DND-41 (cell line): ENCODE results near the gene MAD2L1.

Experiments
- CTCF ChIP-seq: IDR thresholded peaks from 2 replicates; pipeline ENCODE4 v1.5.1; 2012; ENCODE audit warnings: borderline replicate concordance, low read length, moderate library complexity, mild to moderate bottlenecking; ENCODE audit not compliant: poor library complexity, severe bottlenecking; ENCODE audit errors: extremely low read depth
- EZH2 ChIP-seq: IDR thresholded peaks from 3 replicates; pipeline ENCODE4 v1.6.1; 2012; ENCODE audit warnings: borderline replicate concordance, low read depth, mild to moderate bottlenecking, moderate library complexity, low read length, inconsistent platforms; ENCODE audit not compliant: severe bottlenecking

DNA sequence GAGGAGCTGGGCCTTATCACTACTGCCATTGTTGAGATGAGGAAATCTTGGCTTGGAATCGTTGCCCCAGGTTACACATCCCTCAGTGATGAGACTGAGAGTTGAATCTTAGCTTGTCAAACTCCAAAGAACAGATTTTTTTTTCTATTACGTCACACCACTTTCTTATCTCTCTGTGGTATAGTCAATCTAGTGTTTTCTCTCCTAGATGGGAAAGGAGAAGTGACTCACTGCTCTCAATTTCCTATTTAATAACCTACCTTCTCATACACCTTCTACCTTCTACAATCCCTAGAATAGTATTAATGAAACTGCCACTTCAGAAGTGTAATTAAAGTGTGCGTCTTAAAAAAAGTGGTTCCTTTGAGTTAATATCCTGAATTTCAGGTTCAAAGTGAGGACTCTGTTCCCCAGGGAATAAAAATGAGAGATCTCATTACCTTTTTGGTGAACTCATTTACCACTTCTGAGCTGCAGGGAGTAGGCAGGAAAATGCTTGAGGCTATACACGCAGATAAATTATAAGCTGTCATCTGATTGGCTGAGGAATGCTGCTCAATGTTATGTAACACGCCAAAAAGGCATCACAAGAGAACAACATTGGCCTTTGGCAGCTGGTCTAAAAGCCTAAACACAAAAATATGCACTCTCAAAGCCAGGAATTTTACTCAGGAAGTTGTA, 59.3 kb downstream of the MAD2L1 start:
- TF ChIP-seq CTCF (no peak), EZH2 (no peak)
